Fibroblast of lung (primary cell): ENCODE measurements around the gene ARHGEF26. TPM values are rescaled to one million over a fixed set of nuclear protein-coding genes. Genes with fewer than 3 reads are reported as not detected.

ENCODE experiments used
- DNase-seq, 2 donors: peaks; one replicate each; pipeline versions ENCODE4 v3.0.0 to v3.0.0-alpha.2; 2010; ENCODE audit warnings: low read depth in 2 of 2
- H2AFZ ChIP-seq: 2 replicates; pipeline ENCODE4 v1.5.1; 2012; ENCODE audit warnings: low read length, control low read depth, inconsistent platforms
- H3K27ac ChIP-seq: 2 replicates; pipeline ENCODE4 v1.5.1; 2011; ENCODE audit warnings: low read length, control low read depth; ENCODE audit not compliant: insufficient read depth
- H3K27me3 ChIP-seq: 2 replicates; pipeline ENCODE4 v1.5.1; 2011; ENCODE audit warnings: mild to moderate bottlenecking, low read length; ENCODE audit not compliant: control insufficient read depth, insufficient read depth
- H3K36me3 ChIP-seq: 2 replicates; pipeline ENCODE4 v1.5.1; 2011; ENCODE audit warnings: low read length; ENCODE audit not compliant: control insufficient read depth, insufficient read depth
- H3K4me1 ChIP-seq: 2 replicates; pipeline ENCODE4 v1.5.1; 2011; ENCODE audit warnings: low read length; ENCODE audit not compliant: control insufficient read depth, insufficient read depth; ENCODE audit errors: extremely low read depth
- H3K4me2 ChIP-seq: 2 replicates; pipeline ENCODE4 v1.5.1; 2011; ENCODE audit warnings: low read length, control low read depth; ENCODE audit not compliant: insufficient read depth; ENCODE audit errors: extremely low read depth
- H3K4me3 ChIP-seq, 4 experiments: fragments of 200-600 bp in 1 of 4; sonication (generic) in 1 of 4; replicated peaks in 1 of 4; 2 replicates each; pipeline ENCODE4 v1.5.1; 2011 to 2016; ENCODE audit warnings: low read length in 4 of 4, low read depth in 3 of 4, mild to moderate bottlenecking in 3 of 4, control low read depth in 2 of 4, inconsistent platforms in 1 of 4, mixed read lengths in 1 of 4; ENCODE audit not compliant: insufficient read depth in 1 of 4; ENCODE audit errors: control extremely low read depth in 1 of 4
- H3K79me2 ChIP-seq: 2 replicates; pipeline ENCODE4 v1.5.1; 2012; ENCODE audit warnings: mild to moderate bottlenecking, low read length, inconsistent platforms; ENCODE audit not compliant: control insufficient read depth, insufficient read depth
- H3K9ac ChIP-seq: 2 replicates; pipeline ENCODE4 v1.5.1; 2011; ENCODE audit warnings: mild to moderate bottlenecking, low read length, control low read depth; ENCODE audit not compliant: insufficient read depth
- H3K9me3 ChIP-seq: 2 replicates; pipeline ENCODE4 v1.5.1; 2012; ENCODE audit warnings: low read depth, low read length; ENCODE audit not compliant: control insufficient read depth, insufficient read depth
- H4K20me1 ChIP-seq: 2 replicates; pipeline ENCODE4 v1.5.1; 2011; ENCODE audit warnings: low read length; ENCODE audit not compliant: control insufficient read depth, insufficient read depth; ENCODE audit errors: extremely low read depth
- EZH2 ChIP-seq: IDR thresholded peaks from 2 replicates; pipeline ENCODE4 v1.5.1; 2012; ENCODE audit warnings: low read length, control low read depth, mild to moderate bottlenecking; ENCODE audit errors: missing control alignments
- polyA plus RNA-seq, 2 donors: library from polyadenylated mRNA; depleted of rRNA in 1 of 2; stranded (reverse) in 1 of 2; unstranded in 1 of 2; fragments of >200 nt; gene quantifications; 2 replicates each; pipeline ENCODE4 v1.2.1, GENCODE V29; 2011 to 2012; ENCODE audit warnings: missing spikeins in 1 of 2
- total RNA-seq: library from RNA; depleted of rRNA; stranded (reverse); fragments of >200 nt; gene quantifications from 2 replicates; pipeline ENCODE4 v1.2.1, GENCODE V29; 2014
- TF ChIP-seq, protein P1 (sequence below), 2 donors: IDR thresholded peaks in 1 of 2; conservative IDR thresholded peaks in 1 of 2; 1 replicate in 1 of 2; 2 replicates in 1 of 2; pipeline ENCODE4 v1.5.1; 2011 to 2012; ENCODE audit warnings: low read length in 2 of 2, control low read depth in 1 of 2, inconsistent platforms in 1 of 2, low read depth in 1 of 2, mild to moderate bottlenecking in 1 of 2

ARHGEF26 gene
- total and polyA plus RNA-seq, 2 donors (not counting 1 experiment from before 2014, with no cell fraction given), result 0.72 to 2.1 TPM

DNA sequence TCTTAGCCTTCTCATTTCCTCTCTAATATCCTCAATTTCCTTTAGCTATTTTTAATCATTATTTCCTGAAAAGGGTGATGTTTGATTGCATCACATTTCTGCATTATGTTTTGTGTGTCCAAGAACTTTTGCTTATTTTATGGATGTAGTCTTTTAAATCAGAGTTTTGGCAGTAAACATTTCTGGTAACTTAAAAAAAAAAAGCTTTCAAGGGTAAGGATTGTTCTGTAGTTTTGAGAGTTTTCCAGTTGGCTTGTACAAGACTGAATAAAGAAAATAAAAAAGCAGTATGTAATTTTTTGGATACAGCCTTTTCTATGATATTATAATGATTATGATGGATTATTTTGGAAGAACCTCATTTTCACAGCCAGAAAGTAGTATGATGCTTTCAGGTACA is 103.7 kb downstream of the ARHGEF26 start:
- Histone ChIP-seq H3K79me2 (no peaks in the 10 kb centered on the region), H3K4me2 (no peak overlapping the region), H3K27me3 (no peaks in the 10 kb centered on the region), H3K27ac (no peak overlapping the region), H3K36me3 (no peaks in the 10 kb centered on the region), H4K20me1 (no peaks in the 10 kb centered on the region), H3K4me1 (peaks cover 2% of the 10 kb centered on the region), H2AFZ (no peak overlapping the region), H3K9ac (no peak overlapping the region), H3K9me3 (no peaks in the 10 kb centered on the region), H3K4me3 (no peak overlapping the region)
- no peak for TF ChIP-seq EZH2
- TF ChIP-seq, protein P1, sequence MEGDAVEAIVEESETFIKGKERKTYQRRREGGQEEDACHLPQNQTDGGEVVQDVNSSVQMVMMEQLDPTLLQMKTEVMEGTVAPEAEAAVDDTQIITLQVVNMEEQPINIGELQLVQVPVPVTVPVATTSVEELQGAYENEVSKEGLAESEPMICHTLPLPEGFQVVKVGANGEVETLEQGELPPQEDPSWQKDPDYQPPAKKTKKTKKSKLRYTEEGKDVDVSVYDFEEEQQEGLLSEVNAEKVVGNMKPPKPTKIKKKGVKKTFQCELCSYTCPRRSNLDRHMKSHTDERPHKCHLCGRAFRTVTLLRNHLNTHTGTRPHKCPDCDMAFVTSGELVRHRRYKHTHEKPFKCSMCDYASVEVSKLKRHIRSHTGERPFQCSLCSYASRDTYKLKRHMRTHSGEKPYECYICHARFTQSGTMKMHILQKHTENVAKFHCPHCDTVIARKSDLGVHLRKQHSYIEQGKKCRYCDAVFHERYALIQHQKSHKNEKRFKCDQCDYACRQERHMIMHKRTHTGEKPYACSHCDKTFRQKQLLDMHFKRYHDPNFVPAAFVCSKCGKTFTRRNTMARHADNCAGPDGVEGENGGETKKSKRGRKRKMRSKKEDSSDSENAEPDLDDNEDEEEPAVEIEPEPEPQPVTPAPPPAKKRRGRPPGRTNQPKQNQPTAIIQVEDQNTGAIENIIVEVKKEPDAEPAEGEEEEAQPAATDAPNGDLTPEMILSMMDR (conservative IDR thresholded peaks at IDR 0.05 in 1 of 2, IDR thresholded peaks at IDR 0.05 in 1 of 2; ENCODE audit: low read depth in 1 of 2, low read length in 2 of 2), result no peak
- peak in 1 of 2 donors; percentile 33 for DNase-seq

DNA sequence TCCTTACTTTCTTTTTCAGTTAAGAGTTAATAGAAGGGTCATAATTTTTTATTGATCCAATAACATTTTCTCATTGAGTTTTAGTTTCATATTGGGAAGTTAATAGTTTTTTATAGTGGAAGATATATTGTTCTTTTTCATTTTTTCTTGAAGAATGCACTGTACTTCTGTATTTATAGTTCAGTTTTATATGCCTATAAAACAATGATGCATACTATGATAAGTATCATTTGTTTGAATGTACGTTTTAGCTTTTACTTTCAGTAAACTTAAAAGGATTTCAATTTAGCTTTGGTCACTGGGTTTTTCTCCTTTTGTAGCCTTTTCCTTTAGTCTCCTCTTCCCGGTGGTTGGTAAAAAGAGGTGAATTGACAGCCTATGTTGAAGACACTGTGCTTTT is 104.3 kb downstream of the ARHGEF26 start:
- Histone ChIP-seq H3K4me2 (no peak overlapping the region), H3K4me3 (no peak overlapping the region), H3K9ac (no peak overlapping the region), H2AFZ (no peak overlapping the region), H3K27me3 (no peaks in the 10 kb centered on the region), H3K79me2 (no peaks in the 10 kb centered on the region), H3K27ac (no peak overlapping the region), H3K4me1 (peaks cover 2% of the 10 kb centered on the region), H3K9me3 (no peaks in the 10 kb centered on the region), H3K36me3 (no peaks in the 10 kb centered on the region), H4K20me1 (no peaks in the 10 kb centered on the region)
- no peak for TF ChIP-seq EZH2
- TF ChIP-seq, protein P1 (conservative IDR thresholded peaks at IDR 0.05 in 1 of 2, IDR thresholded peaks at IDR 0.05 in 1 of 2; ENCODE audit: low read depth in 1 of 2, low read length in 2 of 2), result no peak
- no peak for DNase-seq

DNA sequence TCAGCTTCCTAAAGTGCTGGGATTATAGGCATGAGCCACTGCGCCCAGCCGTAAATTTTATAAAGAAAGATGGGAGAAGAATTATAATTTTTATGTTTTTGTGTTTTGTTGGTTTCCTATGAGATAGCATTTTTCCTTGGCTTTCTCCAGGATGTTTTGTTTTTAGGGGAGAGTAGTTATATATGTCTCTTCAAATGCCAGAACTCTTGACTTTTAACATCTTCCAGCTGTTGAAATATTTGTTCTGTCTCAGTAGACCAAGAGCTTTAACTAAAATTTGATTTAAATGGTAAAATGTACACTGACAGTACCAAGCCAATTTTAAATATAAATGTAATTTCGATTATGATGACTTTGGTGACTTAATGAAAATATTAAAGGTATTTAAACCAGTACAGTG is 106.3 kb downstream of the ARHGEF26 start:
- no peak overlapping the region for H2AFZ ChIP-seq
- no peaks in the 10 kb centered on the region for H4K20me1 ChIP-seq
- H3K9ac ChIP-seq, result no peak overlapping the region
- H3K36me3 ChIP-seq, result no peaks in the 10 kb centered on the region
- peaks cover 2% of the 10 kb centered on the region for H3K4me1 ChIP-seq
- no peak for DNase-seq
- no peaks in the 10 kb centered on the region for H3K79me2 ChIP-seq
- no peaks in the 10 kb centered on the region for H3K9me3 ChIP-seq
- H3K4me3 ChIP-seq, result no peak overlapping the region
- no peak for TF ChIP-seq EZH2
- TF ChIP-seq, protein P1 (conservative IDR thresholded peaks at IDR 0.05 in 1 of 2, IDR thresholded peaks at IDR 0.05 in 1 of 2; ENCODE audit: low read depth in 1 of 2, low read length in 2 of 2), result no peak
- no peak overlapping the region for H3K27ac ChIP-seq
- H3K27me3 ChIP-seq, result no peaks in the 10 kb centered on the region
- H3K4me2 ChIP-seq, result no peak overlapping the region
